Naive B cell (primary cell): ENCODE measurements around the gene SPSB4. TPM values are rescaled to one million over a fixed set of nuclear protein-coding genes. Genes with fewer than 3 reads are reported as not detected.
A peak's percentile ranks its signal among the peaks of the same experiment; 100 is the strongest.
"Not testable (repeated sequence)": the region's sequence is repeated elsewhere in the genome, so short reads cannot be mapped to it uniquely, and the experiment has no call there.

Experiments
- ATAC-seq, 2 donors: fragments of 150-1000 bp; cut with Tn5 transposase; 2 replicates each; pipeline ENCODE4 v1.10.0; 2021; ENCODE audit warnings: low read depth in 2 of 2, mild to moderate bottlenecking in 2 of 2, moderate library complexity in 2 of 2
- DNase-seq: peaks from one replicate; pipeline ENCODE4 v3.0.0; 2022
- H3K27ac Mint-ChIP-seq, 6 donors: one replicate each; pipeline ENCODE4 v1.8.0; 2020 to 2022; ENCODE audit warnings: mild to moderate bottlenecking in 6 of 6, mixed read lengths in 6 of 6, moderate library complexity in 5 of 6, inconsistent platforms in 2 of 6
- H3K27me3 Mint-ChIP-seq, 3 donors: one replicate each; pipeline ENCODE4 v1.8.0; 2021 to 2022; ENCODE audit warnings: mixed read lengths in 3 of 3, mild to moderate bottlenecking in 1 of 3
- H3K36me3 Mint-ChIP-seq, 2 donors: one replicate each; pipeline ENCODE4 v1.8.0; 2020 to 2022; ENCODE audit warnings: mixed read lengths in 2 of 2, inconsistent platforms in 1 of 2, mild to moderate bottlenecking in 1 of 2
- H3K4me1 Mint-ChIP-seq, 3 donors: one replicate each; pipeline ENCODE4 v1.8.0; 2020 to 2022; ENCODE audit warnings: mixed read lengths in 3 of 3, inconsistent platforms in 1 of 3, mild to moderate bottlenecking in 1 of 3, moderate library complexity in 1 of 3
- H3K4me3 Mint-ChIP-seq, 8 donors: one replicate each; pipeline ENCODE4 v1.8.0; 2020 to 2022; ENCODE audit warnings: mild to moderate bottlenecking in 8 of 8, mixed read lengths in 8 of 8, moderate library complexity in 8 of 8, inconsistent platforms in 2 of 8
- H3K9me3 Mint-ChIP-seq, 7 donors: one replicate each; pipeline ENCODE4 v1.8.0; 2020 to 2022; ENCODE audit warnings: mixed read lengths in 7 of 7, mild to moderate bottlenecking in 5 of 7, inconsistent platforms in 2 of 7, moderate library complexity in 1 of 7
- polyA plus RNA-seq, 6 donors: library from polyadenylated mRNA; unstranded; fragments of 300-500 nt; fragmentation: Illumina TruSeq; gene quantifications; one replicate each; pipeline ENCODE4 v1.2.3, GENCODE V29; 2021; ENCODE audit warnings: low read depth in 6 of 6

Gene SPSB4
- polyA plus RNA-seq = not detected

GRCh38 chr3:141050576-141051442 lies at the start of gene SPSB4:
SPSB4 (plus strand) TSS chr3:141051347; CDS start chr3:141066105, 14,758 bp downstream.
- peak within 1 kb of the TSS in 7 of 8 donors; percentile 25 to 83 (median 66) for H3K4me3 Mint-ChIP-seq
- no peaks in the 10 kb centered on the region for H3K9me3 Mint-ChIP-seq
- H3K36me3 Mint-ChIP-seq = no peaks in the 10 kb centered on the region
- peaks cover 5 to 20% (median 15%) of the 10 kb centered on the region in 3 donors for H3K4me1 Mint-ChIP-seq
- DNase-seq = no peak
- ATAC-seq = peak in 1 of 2 donors; percentile 21
- peaks cover 59 to 77% (median 75%) of the 10 kb centered on the region in 3 donors for H3K27me3 Mint-ChIP-seq
- peak within 1 kb of the TSS in 2 of 6 donors; percentile 6 to 44 for H3K27ac Mint-ChIP-seq

GRCh38 chr3:141006344-141006743 lies 44.8 kb upstream of the SPSB4 start:
- DNase-seq (no peak), ATAC-seq (no peak)
- Mint-ChIP-seq H3K27ac (no peak overlapping the region), H3K4me3 (no peak overlapping the region), H3K9me3 (no peaks in the 10 kb centered on the region), H3K27me3 (peaks cover 14 to 42% (median 36%) of the 10 kb centered on the region in 3 donors), H3K4me1 (peaks cover 0 to 2% (median under 1%) of the 10 kb centered on the region in 3 donors), H3K36me3 (no peaks in the 10 kb centered on the region)

GRCh38 chr3:141009496-141009895 lies 41.7 kb upstream of the SPSB4 start:
- peaks cover 0 to 5% (median 4%) of the 10 kb centered on the region in 3 donors for H3K4me1 Mint-ChIP-seq

GRCh38 chr3:141011232-141011996 lies 39.7 kb upstream of the SPSB4 start:
- Mint-ChIP-seq H3K4me3 (no peak overlapping the region), H3K9me3 (no peaks in the 10 kb centered on the region), H3K36me3 (no peaks in the 10 kb centered on the region), H3K4me1 (peaks cover 0 to 5% (median 4%) of the 10 kb centered on the region in 3 donors), H3K27me3 (peaks cover 24 to 55% (median 52%) of the 10 kb centered on the region in 3 donors), H3K27ac (no peak overlapping the region)
- peak; percentile 72 to 76 for ATAC-seq
- DNase-seq = peak; percentile 11

More at GRCh38 chr3:141009496-141009895, 41.7 kb upstream of the SPSB4 start:
- Mint-ChIP-seq H3K36me3 (no peaks in the 10 kb centered on the region), H3K4me3 (no peak overlapping the region), H3K27me3 (peaks cover 22 to 46% (median 46%) of the 10 kb centered on the region in 3 donors), H3K27ac (no peak overlapping the region), H3K9me3 (no peaks in the 10 kb centered on the region)
- DNase-seq = no peak
- no peak for ATAC-seq

- Mint-ChIP-seq H3K4me1 (peaks cover 0 to 5% (median 4%) of the 10 kb centered on the region in 3 donors), H3K9me3 (peaks cover 0 to 4% (median 0%) of the 10 kb centered on the region in 7 donors), H3K36me3 (no peaks in the 10 kb centered on the region), H3K27ac (no peak overlapping the region), H3K4me3 (no peak overlapping the region), H3K27me3 (peaks cover 23 to 51% (median 50%) of the 10 kb centered on the region in 3 donors)
- DNase-seq (no peak), ATAC-seq (no peak)
Measured at GRCh38 chr3:141011997-141012262, 39.2 kb upstream of the SPSB4 start.

GRCh38 chr3:141012571-141012970 lies 38.6 kb upstream of the SPSB4 start:
- ATAC-seq (no peak), DNase-seq (no peak)
- peaks cover 23 to 48% (median 44%) of the 10 kb centered on the region in 3 donors for H3K27me3 Mint-ChIP-seq
- H3K4me1 Mint-ChIP-seq = peaks cover 0 to 5% (median 4%) of the 10 kb centered on the region in 3 donors
- no peak overlapping the region for H3K4me3 Mint-ChIP-seq
- H3K36me3 Mint-ChIP-seq = no peaks in the 10 kb centered on the region
- H3K9me3 Mint-ChIP-seq = peaks cover 0 to 8% (median 0%) of the 10 kb centered on the region in 7 donors
- no peak overlapping the region for H3K27ac Mint-ChIP-seq

GRCh38 chr3:141015481-141015880 lies 35.7 kb upstream of the SPSB4 start:
- Mint-ChIP-seq H3K9me3 (peaks cover 0 to 17% (median 0%) of the 10 kb centered on the region in 7 donors), H3K27me3 (peaks cover 23 to 30% (median 28%) of the 10 kb centered on the region in 3 donors), H3K36me3 (no peaks in the 10 kb centered on the region), H3K4me3 (no peak overlapping the region), H3K27ac (no peak overlapping the region), H3K4me1 (peaks cover 0 to 5% (median 4%) of the 10 kb centered on the region in 3 donors)
- ATAC-seq (no peak), DNase-seq (no peak)

- H3K27me3 Mint-ChIP-seq = peaks cover 15 to 21% (median 18%) of the 10 kb centered on the region in 3 donors
- not testable (repeated sequence) for DNase-seq, H3K4me1 Mint-ChIP-seq, H3K4me3 Mint-ChIP-seq, ATAC-seq, H3K36me3 Mint-ChIP-seq
- peak overlapping the region in 1 of 6 donors; percentile 6 for H3K27ac Mint-ChIP-seq
- H3K9me3 Mint-ChIP-seq = peaks cover 0 to 17% (median 0%) of the 10 kb centered on the region in 7 donors
Measured at GRCh38 chr3:141017366-141018322, 33.5 kb upstream of the SPSB4 start.

GRCh38 chr3:141019244-141019643 lies 31.9 kb upstream of the SPSB4 start:
- Mint-ChIP-seq H3K4me3 (no peak overlapping the region), H3K27ac (no peak overlapping the region), H3K9me3 (peaks cover 0 to 17% (median 0%) of the 10 kb centered on the region in 7 donors), H3K4me1 (no peaks in the 10 kb centered on the region), H3K36me3 (no peaks in the 10 kb centered on the region), H3K27me3 (peaks cover 9 to 14% (median 13%) of the 10 kb centered on the region in 3 donors)
- ATAC-seq = no peak
- DNase-seq = no peak

- no peak for ATAC-seq
- no peaks in the 10 kb centered on the region for H3K36me3 Mint-ChIP-seq
- H3K9me3 Mint-ChIP-seq = peaks cover 0 to 17% (median 0%) of the 10 kb centered on the region in 7 donors
- no peaks in the 10 kb centered on the region for H3K4me1 Mint-ChIP-seq
- DNase-seq = no peak
- no peak overlapping the region for H3K4me3 Mint-ChIP-seq
- H3K27ac Mint-ChIP-seq = no peak overlapping the region
- H3K27me3 Mint-ChIP-seq = peaks cover 4 to 18% (median 13%) of the 10 kb centered on the region in 3 donors
Measured at GRCh38 chr3:141020143-141020830, 30.9 kb upstream of the SPSB4 start.

GRCh38 chr3:141021261-141021660 lies 29.9 kb upstream of the SPSB4 start:
- no peak for DNase-seq
- no peaks in the 10 kb centered on the region for H3K4me1 Mint-ChIP-seq
- H3K9me3 Mint-ChIP-seq = peaks cover 0 to 17% (median 0%) of the 10 kb centered on the region in 7 donors
- no peak overlapping the region for H3K27ac Mint-ChIP-seq
- no peaks in the 10 kb centered on the region for H3K36me3 Mint-ChIP-seq
- peaks cover 6 to 11% (median 7%) of the 10 kb centered on the region in 3 donors for H3K27me3 Mint-ChIP-seq
- ATAC-seq = no peak
- no peak overlapping the region for H3K4me3 Mint-ChIP-seq

- H3K4me3 Mint-ChIP-seq = no peak overlapping the region
Measured at GRCh38 chr3:141030296-141030695, 20.9 kb upstream of the SPSB4 start.

More at GRCh38 chr3:141030296-141030695, 20.9 kb upstream of the SPSB4 start:
- Mint-ChIP-seq H3K27ac (no peak overlapping the region), H3K4me1 (no peaks in the 10 kb centered on the region), H3K27me3 (peaks cover 17 to 32% (median 24%) of the 10 kb centered on the region in 3 donors), H3K36me3 (no peaks in the 10 kb centered on the region), H3K9me3 (peaks cover 0 to 6% (median 5%) of the 10 kb centered on the region in 7 donors)
- ATAC-seq = no peak
- DNase-seq = no peak
